ENCODE results near the gene SH3YL1. TPM values are rescaled to one million over a fixed set of nuclear protein-coding genes. Genes with fewer than 3 reads are reported as not detected.

Gene SH3YL1
- total and polyA plus RNA-seq, 2 experiments from 2014 or later = 35.6 to 45.8 TPM

- TF ChIP-seq ZNF462 (CRISPR knock-in tag; IDR thresholded peaks at IDR 0.05) = no peak
- no peak for TF ChIP-seq EZH2 (IDR thresholded peaks at IDR 0.05; ENCODE audit: low read depth, unreplicated experiment)
- no peak for TF ChIP-seq EZH2phosphoT487 (IDR thresholded peaks at IDR 0.05; ENCODE audit: unreplicated experiment)
- no peak for TF ChIP-seq NANOG (IDR thresholded peaks at IDR 0.05; ENCODE audit: borderline replicate concordance)
Measured at GRCh38 chr2:203401-203800, 60.4 kb downstream of the SH3YL1 start (continued).

- Mint-ChIP-seq H3K4me3 (no peak overlapping the region), H3K36me3 (ENCODE audit: low read depth) (peaks cover 2% of the 10 kb centered on the region; the same call in 1 of the 3 replicates), H3K27me3 (ENCODE audit: insufficient read depth, low read depth, poor library complexity) (peaks cover 3% of the 10 kb centered on the region), H3K9me3 (peaks cover 7% of the 10 kb centered on the region), H3K27ac (no peak overlapping the region), H3K4me1 (peaks cover 14% of the 10 kb centered on the region)
- DNase-seq (ENCODE audit: low spot score) = no peak
- Histone ChIP-seq H3K27ac (ENCODE audit: low read depth) (no peak overlapping the region), H3K27me3 (ENCODE audit: insufficient read depth) (no peaks in the 10 kb centered on the region), H3K4me2 (no peak overlapping the region), H3K4me3 (no peak overlapping the region), H4K20me1 (replicated peaks; ENCODE audit: insufficient read depth) (no peaks in the 10 kb centered on the region), H3K4me1 (ENCODE audit: insufficient read depth) (no peaks in the 10 kb centered on the region), H3F3A (replicated peaks; ENCODE audit: low read depth) (no peaks in the 10 kb centered on the region), H3K9me2 (ENCODE audit: insufficient read depth) (no peaks in the 10 kb centered on the region), H3K36me3 (ENCODE audit: insufficient read depth) (no peaks in the 10 kb centered on the region), H3K79me2 (replicated peaks; ENCODE audit: insufficient read depth) (no peaks in the 10 kb centered on the region), H2AFZ (peak overlapping the region; percentile 83; the same call in 1 of the 2 replicates)
- ATAC-seq = peak; percentile 28; the same call in 1 of the 3 replicates
- TF ChIP-seq POLR2AphosphoS5 (IDR thresholded peaks at IDR 0.05; ENCODE audit: low read depth) (no peak), CREB1 (CRISPR knock-in tag; IDR thresholded peaks at IDR 0.05; ENCODE audit: low read depth) (no peak), ZNF114 (CRISPR knock-in tag; IDR thresholded peaks at IDR 0.05) (no peak), NANOG (IDR thresholded peaks at IDR 0.05; ENCODE audit: borderline replicate concordance) (no peak), EZH2 (IDR thresholded peaks at IDR 0.05; ENCODE audit: low read depth, unreplicated experiment) (no peak), REST (IDR thresholded peaks at IDR 0.05; ENCODE audit: unreplicated experiment) (no peak), EZH2phosphoT487 (IDR thresholded peaks at IDR 0.05; ENCODE audit: unreplicated experiment) (no peak), JUNB (IDR thresholded peaks at IDR 0.05; ENCODE audit: unreplicated experiment) (no peak)
Measured at GRCh38 chr2:202945-203344, 60.9 kb downstream of the SH3YL1 start.
